VCaP (cell line): ENCODE results near the gene TTC12.
A peak's percentile ranks its signal among the peaks of the same experiment; 100 is the strongest.

Experiments used
- H3K27ac ChIP-seq: fragments of 450-650 bp; 2 replicates; pipeline ENCODE4 v1.5.1; 2017
- TF ChIP-seq, protein P1 (sequence below): fragments of 450-650 bp; conservative IDR thresholded peaks from 2 replicates; pipeline ENCODE4 v1.5.1; 2017; ENCODE audit warnings: mild to moderate bottlenecking, moderate library complexity

Gene TTC12

DNA sequence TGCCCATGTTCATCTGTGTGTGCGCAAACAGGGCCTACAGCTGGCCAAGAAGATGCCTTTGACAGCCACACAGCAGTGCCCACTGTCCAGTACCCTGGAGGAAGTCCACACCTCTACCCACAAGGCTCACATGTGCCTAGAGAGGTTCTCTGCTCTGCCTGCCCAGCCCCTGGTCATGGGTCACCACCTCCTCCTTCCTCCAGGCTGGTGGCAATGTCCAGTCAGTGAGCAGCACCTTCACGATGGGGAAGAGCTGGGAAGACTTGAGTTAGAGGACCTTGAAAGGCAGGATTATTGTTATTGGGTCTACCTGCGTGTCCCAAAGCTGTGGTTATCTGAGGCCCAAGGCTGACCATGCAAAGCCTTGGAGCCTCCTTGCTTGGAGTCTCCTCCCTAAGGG is 28.4 kb upstream of the TTC12 start:
- TF ChIP-seq, protein P1, sequence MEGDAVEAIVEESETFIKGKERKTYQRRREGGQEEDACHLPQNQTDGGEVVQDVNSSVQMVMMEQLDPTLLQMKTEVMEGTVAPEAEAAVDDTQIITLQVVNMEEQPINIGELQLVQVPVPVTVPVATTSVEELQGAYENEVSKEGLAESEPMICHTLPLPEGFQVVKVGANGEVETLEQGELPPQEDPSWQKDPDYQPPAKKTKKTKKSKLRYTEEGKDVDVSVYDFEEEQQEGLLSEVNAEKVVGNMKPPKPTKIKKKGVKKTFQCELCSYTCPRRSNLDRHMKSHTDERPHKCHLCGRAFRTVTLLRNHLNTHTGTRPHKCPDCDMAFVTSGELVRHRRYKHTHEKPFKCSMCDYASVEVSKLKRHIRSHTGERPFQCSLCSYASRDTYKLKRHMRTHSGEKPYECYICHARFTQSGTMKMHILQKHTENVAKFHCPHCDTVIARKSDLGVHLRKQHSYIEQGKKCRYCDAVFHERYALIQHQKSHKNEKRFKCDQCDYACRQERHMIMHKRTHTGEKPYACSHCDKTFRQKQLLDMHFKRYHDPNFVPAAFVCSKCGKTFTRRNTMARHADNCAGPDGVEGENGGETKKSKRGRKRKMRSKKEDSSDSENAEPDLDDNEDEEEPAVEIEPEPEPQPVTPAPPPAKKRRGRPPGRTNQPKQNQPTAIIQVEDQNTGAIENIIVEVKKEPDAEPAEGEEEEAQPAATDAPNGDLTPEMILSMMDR: no peak
- H3K27ac ChIP-seq: no peak overlapping the region

DNA sequence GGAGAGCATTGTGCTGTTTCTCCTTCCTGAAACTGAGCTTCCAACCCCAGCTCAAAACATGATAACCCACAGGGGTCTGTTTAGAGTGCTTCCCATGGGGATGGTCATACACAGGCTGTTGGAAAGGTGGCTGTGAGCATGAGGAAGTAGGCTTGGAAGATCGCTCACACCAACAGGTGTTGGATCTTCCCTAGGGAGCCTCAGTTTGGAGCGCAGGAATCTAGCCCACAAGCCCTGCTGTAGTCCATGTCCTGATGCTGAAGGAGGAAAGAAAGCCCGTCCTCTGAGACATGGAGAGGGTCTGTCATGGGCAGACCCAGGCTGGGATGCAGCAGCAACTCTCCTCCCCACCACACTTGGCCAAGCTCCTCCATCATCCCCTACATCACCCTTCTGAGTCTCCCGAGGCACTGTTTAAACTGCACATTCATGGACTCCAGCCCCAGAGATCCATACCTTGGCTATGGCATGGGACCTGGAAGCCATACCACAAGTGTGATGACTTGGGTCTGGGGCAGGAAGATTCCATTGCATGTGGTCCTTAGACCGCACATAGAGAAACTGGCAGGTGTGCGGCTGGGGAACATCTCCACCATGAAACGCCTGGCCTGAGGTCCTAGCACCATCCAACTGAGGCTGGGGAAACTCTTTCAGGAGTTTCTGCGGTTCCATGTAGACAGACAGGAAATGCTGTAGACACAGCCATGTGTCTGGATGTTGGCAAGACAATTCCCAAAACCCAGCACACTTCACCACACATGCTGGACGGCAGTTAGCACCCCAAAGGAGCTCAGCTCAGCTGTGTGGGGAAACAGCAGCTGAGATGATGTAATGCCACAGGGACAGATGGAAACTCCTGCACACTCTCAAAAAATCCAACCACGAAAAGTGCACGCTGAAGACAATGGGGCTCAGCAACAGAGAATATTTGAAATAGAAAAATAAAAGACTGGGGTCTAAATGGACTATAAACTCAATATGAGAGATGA is 27.6 kb upstream of the TTC12 start:
- TF ChIP-seq, protein P1: no peak
- no peak overlapping the region for H3K27ac ChIP-seq

DNA sequence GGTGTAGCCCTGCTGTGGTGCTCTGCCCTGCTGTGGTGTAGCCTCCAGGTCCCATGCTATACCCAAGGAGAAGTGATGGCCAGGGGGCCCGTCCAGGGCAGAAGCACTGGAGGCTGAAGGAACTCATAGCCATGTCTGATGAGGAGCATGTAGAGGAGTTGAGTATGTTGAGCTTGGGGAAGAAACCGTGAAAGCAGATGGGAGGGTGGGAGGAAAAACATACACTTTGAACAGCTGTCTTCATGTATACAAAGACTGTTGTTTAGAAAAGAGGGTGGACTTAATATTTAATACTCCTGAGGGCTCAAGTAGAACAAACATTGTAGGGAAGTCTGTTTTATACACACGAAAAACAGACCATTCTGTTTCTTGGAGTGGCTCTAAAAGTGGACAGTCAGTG is 26.6 kb upstream of the TTC12 start:
- no peak overlapping the region for H3K27ac ChIP-seq
- TF ChIP-seq, protein P1: no peak

GRCh38 chr11:113288286-113288863 is 26.0 kb upstream of the TTC12 start:
- TF ChIP-seq, protein P1: no peak
- no peak overlapping the region for H3K27ac ChIP-seq

DNA sequence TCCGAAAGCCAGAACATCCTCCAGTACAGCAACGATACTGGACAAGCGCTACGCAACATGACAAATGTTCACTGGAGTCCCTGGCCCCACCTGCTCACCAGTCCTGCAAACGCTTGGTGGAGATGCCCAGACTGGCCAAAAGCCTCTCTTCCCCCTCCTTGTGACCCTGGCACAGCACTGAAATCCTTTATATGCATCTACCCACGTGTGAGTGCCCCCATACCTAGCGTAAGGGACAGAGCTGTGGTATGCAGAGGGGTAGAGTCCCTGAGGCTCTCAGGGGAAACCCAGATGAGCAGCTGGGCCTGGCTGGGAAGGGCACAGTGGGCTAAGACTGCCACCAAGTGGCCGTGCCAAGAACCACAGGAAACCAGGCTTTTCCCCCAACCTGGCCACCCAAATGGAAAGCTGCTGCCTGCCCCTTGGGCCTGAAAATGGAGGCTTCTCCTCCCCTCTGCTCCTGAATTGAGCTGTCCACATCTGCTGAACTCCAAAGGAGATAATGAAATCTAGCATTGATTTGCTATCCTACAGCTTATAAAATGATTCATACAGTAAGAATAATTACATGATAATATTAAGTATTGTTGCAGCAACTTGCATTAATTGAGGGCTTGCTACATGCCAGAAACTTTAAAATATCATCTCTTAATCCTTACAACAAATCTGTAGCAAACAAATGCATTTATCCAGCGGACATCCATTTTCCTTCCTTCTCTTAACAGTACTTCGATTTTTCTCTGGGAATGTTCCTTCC is 24.8 kb upstream of the TTC12 start:
- no peak overlapping the region for H3K27ac ChIP-seq
- TF ChIP-seq, protein P1: peak; percentile 99

DNA sequence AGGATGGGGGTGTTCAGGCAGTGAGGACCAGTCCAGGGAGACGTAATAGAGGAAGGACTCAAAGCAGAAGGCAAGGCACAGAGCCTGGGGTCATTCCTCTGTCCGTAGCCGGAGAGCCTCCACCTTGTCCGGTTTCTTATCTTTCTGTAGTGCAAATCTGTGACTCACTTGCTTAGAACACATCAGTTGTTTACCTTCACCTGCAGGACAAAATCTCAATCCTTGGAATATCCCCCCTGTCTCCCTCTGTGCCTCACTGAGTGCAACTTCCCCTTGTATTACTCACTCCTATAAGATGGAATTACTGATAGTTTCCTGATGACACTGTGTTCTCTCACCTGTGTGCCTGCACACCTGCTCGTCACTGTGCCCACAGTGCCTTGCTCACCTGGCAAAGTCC is 20.4 kb upstream of the TTC12 start:
- TF ChIP-seq, protein P1: no peak
- H3K27ac ChIP-seq: no peak overlapping the region

DNA sequence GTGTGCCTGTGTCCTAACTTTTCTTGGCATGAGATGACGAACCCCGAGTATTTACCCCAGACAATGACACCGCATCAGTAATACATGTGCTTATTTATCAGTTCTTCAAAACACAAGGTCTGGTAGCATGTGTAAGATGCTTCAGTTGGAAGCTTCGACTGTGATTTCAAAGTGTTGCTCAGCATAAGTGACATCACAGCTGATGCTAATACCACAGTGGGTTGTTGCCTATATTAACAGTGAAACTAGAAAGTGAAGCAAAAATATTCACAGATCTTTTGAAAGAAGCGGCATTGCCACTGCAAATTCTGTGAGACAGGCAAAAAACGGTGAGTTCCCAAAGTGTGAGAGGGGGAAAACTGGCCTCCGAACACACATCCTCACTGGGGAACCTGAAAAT is 18.4 kb upstream of the TTC12 start:
- TF ChIP-seq, protein P1: no peak
- H3K27ac ChIP-seq: no peak overlapping the region
